ENCODE data around the gene NXPH1.

The NXPH1 gene

DNA sequence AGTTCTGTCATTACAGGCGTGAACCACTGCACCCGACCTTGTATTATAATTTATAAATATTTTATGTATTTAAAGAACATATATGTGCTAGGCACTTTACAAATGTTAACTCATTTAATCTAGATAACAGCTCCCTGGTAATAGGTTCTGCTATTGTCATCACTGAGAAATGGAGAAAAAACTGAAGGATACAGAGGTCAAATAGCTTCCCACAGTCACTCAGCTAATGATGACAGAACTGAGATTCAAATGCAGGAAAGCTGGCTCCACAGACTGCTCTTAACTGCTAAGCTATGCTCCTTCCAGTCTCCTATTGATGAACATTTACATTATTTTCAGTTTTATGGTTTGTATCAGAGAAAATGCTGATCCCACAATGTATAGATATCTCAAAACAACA, 28.9 kb downstream of the NXPH1 start:
- Histone ChIP-seq H3K27ac (no peak overlapping the region), H3K9ac (ENCODE audit: insufficient read length) (no peak overlapping the region), H3K36me3 (ENCODE audit: insufficient read depth, low read length) (no peaks in the 10 kb centered on the region), H3K4me3 (no peak overlapping the region), H3K9me3 (ENCODE audit: low read depth, low read length) (no peaks in the 10 kb centered on the region)
- DNase-seq (ENCODE audit: low read depth, low spot score), result no peak
- TF ChIP-seq POLR2AphosphoS5 (IDR thresholded peaks at IDR 0.05; ENCODE audit: borderline replicate concordance, low read depth, low read length) (no peak), EZH2 (IDR thresholded peaks at IDR 0.05) (no peak)

DNA sequence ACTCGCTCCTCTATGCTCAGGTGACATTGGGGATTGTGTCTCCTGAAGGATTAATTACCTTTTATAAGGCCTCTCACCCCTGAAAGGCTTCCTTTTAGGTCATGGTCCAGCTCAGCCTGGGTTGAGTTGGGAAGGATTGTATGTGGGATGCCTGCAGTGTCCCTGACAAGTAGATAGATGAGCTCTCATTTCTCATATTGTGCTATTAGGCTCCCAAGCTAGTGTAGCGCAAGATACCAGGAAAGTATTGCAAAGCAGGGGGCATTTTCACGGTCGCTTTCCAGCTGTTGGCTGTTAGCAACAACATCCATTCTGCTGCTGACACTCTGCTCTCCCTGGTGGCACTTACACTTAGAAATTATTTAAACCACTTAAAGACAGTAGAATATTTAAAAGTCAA, 31.9 kb downstream of the NXPH1 start:
- Histone ChIP-seq H3K27ac (no peak overlapping the region), H3K4me3 (no peak overlapping the region), H3K36me3 (ENCODE audit: insufficient read depth, low read length) (no peaks in the 10 kb centered on the region), H3K9me3 (ENCODE audit: low read depth, low read length) (no peaks in the 10 kb centered on the region), H3K9ac (ENCODE audit: insufficient read length) (no peak overlapping the region)
- TF ChIP-seq FOXP2 (optimal IDR thresholded peaks at IDR 0.05; ENCODE audit: control extremely low read depth, extremely low read length, insufficient read depth) (no peak), EZH2 (IDR thresholded peaks at IDR 0.05) (no peak), POLR2AphosphoS5 (IDR thresholded peaks at IDR 0.05; ENCODE audit: borderline replicate concordance, low read depth, low read length) (no peak)
- no peak for DNase-seq (ENCODE audit: low read depth, low spot score)

DNA sequence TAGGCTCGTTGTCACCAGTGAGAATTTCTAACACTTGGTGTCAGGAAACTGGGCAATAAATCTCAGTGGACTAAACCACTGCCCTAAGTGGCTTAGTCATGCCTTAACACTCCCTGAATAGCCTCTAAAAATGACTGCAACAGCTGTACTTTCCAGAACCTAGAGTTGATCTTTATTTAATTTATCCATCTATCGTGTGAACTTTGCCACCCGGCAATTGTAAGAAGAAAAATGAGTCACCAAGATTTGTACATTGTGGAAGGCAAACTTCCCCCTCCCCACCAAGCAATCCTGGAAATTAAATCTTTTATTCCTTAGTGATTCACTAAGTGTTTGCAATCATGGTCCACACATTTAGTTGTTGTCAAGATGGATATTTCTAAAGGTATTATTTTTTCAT, 47.1 kb downstream of the NXPH1 start:
- Histone ChIP-seq H3K36me3 (ENCODE audit: insufficient read depth, low read length) (no peaks in the 10 kb centered on the region), H3K9ac (ENCODE audit: insufficient read length) (no peak overlapping the region), H3K9me3 (ENCODE audit: low read depth, low read length) (no peaks in the 10 kb centered on the region), H3K27ac (no peak overlapping the region), H3K4me3 (no peak overlapping the region)
- no peak for DNase-seq (ENCODE audit: low read depth, low spot score)
- no peak for TF ChIP-seq POLR2AphosphoS5 (IDR thresholded peaks at IDR 0.05; ENCODE audit: borderline replicate concordance, low read depth, low read length)
- no peak for TF ChIP-seq FOXP2 (optimal IDR thresholded peaks at IDR 0.05; ENCODE audit: control extremely low read depth, extremely low read length, insufficient read depth)
- TF ChIP-seq EZH2 (IDR thresholded peaks at IDR 0.05), result no peak

GRCh38 chr7:8481096-8481495, 47.7 kb downstream of the NXPH1 start:
- TF ChIP-seq FOXP2 (optimal IDR thresholded peaks at IDR 0.05; ENCODE audit: control extremely low read depth, extremely low read length, insufficient read depth) (no peak), EZH2 (IDR thresholded peaks at IDR 0.05) (no peak), POLR2AphosphoS5 (IDR thresholded peaks at IDR 0.05; ENCODE audit: borderline replicate concordance, low read depth, low read length) (no peak)
- Histone ChIP-seq H3K27ac (no peak overlapping the region), H3K4me3 (no peak overlapping the region), H3K9ac (ENCODE audit: insufficient read length) (no peak overlapping the region), H3K9me3 (ENCODE audit: low read depth, low read length) (no peaks in the 10 kb centered on the region), H3K36me3 (ENCODE audit: insufficient read depth, low read length) (no peaks in the 10 kb centered on the region)
- no peak for DNase-seq (ENCODE audit: low read depth, low spot score)

DNA sequence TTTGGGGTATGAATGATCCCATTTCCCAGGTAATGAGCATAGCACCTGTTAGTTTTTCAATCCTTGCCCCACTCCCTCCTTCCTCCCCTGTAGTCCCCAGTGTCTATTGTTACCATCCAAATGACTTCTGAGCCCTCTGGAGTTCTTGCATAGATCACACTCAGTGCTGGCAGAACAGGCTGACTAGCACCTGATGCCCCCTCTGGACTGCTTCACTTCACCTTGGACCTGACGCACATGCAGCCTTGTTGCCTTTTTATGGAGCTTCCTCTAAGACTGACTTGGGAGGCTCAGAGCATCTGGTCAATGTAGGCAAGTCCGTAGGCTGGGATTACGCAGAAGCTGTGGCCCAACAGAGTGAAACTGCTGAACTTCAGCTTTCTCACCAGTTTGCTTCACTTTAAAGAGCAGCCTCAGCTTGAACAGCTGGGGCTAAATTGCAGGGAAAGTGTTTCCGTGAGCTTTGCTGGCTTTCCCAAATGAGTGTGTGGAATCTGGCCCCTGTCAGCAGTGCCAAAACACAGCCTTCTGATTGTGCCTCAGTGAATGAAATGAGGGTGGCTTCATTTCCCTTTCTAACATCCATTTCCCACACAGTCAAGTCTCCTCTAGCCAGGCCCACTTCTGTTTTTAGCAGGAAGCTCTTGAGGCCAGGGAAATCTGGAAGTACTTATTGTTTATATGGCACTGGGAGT, 48.5 kb downstream of the NXPH1 start:
- no peak overlapping the region for H3K9ac ChIP-seq (ENCODE audit: insufficient read length)
- no peaks in the 10 kb centered on the region for H3K9me3 ChIP-seq (ENCODE audit: low read depth, low read length)
- H3K36me3 ChIP-seq (ENCODE audit: insufficient read depth, low read length), result no peaks in the 10 kb centered on the region
- no peak for TF ChIP-seq FOXP2 (optimal IDR thresholded peaks at IDR 0.05; ENCODE audit: control extremely low read depth, extremely low read length, insufficient read depth)
- no peak for TF ChIP-seq POLR2AphosphoS5 (IDR thresholded peaks at IDR 0.05; ENCODE audit: borderline replicate concordance, low read depth, low read length)
- no peak for TF ChIP-seq EZH2 (IDR thresholded peaks at IDR 0.05)
- H3K27ac ChIP-seq, result no peak overlapping the region
- no peak for DNase-seq (ENCODE audit: low read depth, low spot score)
- H3K4me3 ChIP-seq, result no peak overlapping the region

GRCh38 chr7:8490391-8491045, 57.1 kb downstream of the NXPH1 start:
- TF ChIP-seq POLR2AphosphoS5 (IDR thresholded peaks at IDR 0.05; ENCODE audit: borderline replicate concordance, low read depth, low read length) (no peak), FOXP2 (optimal IDR thresholded peaks at IDR 0.05; ENCODE audit: control extremely low read depth, extremely low read length, insufficient read depth) (no peak), EZH2 (IDR thresholded peaks at IDR 0.05) (no peak)
- Histone ChIP-seq H3K9ac (ENCODE audit: insufficient read length) (no peak overlapping the region), H3K36me3 (ENCODE audit: insufficient read depth, low read length) (no peaks in the 10 kb centered on the region), H3K9me3 (ENCODE audit: low read depth, low read length) (no peaks in the 10 kb centered on the region), H3K4me3 (no peak overlapping the region), H3K27ac (no peak overlapping the region)
- DNase-seq (ENCODE audit: low read depth, low spot score), result no peak

DNA sequence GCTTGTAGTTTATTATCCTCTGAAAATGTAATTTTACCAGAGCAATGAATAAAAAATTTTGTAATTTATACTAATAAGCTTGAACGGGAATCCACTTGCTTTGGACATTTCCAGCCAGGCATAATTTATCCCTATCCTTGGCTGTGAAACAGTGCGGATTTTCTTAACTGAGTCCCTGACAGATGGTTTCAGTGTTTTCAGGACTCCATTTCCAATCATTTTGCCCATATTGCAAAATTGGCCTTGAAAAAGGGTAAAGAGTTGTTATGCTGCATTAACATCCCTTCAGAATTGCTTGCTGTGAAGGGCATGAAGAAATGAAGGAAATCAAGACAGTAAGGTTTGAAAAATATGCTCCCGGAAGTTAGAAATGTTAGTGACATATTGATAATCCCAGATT, 57.7 kb downstream of the NXPH1 start:
- Histone ChIP-seq H3K9me3 (ENCODE audit: low read depth, low read length) (no peaks in the 10 kb centered on the region), H3K36me3 (ENCODE audit: insufficient read depth, low read length) (no peaks in the 10 kb centered on the region), H3K27ac (no peak overlapping the region), H3K9ac (ENCODE audit: insufficient read length) (no peak overlapping the region), H3K4me3 (no peak overlapping the region)
- no peak for DNase-seq (ENCODE audit: low read depth, low spot score)
- TF ChIP-seq EZH2 (IDR thresholded peaks at IDR 0.05), result no peak
- TF ChIP-seq POLR2AphosphoS5 (IDR thresholded peaks at IDR 0.05; ENCODE audit: borderline replicate concordance, low read depth, low read length), result no peak
- no peak for TF ChIP-seq FOXP2 (optimal IDR thresholded peaks at IDR 0.05; ENCODE audit: control extremely low read depth, extremely low read length, insufficient read depth)

- Histone ChIP-seq H3K36me3 (ENCODE audit: insufficient read depth, low read length) (no peaks in the 10 kb centered on the region), H3K4me3 (no peak overlapping the region), H3K9me3 (ENCODE audit: low read depth, low read length) (no peaks in the 10 kb centered on the region), H3K27ac (no peak overlapping the region), H3K9ac (ENCODE audit: insufficient read length) (no peak overlapping the region)
- no peak for DNase-seq (ENCODE audit: low read depth, low spot score)
- TF ChIP-seq POLR2AphosphoS5 (IDR thresholded peaks at IDR 0.05; ENCODE audit: borderline replicate concordance, low read depth, low read length), result no peak
- TF ChIP-seq EZH2 (IDR thresholded peaks at IDR 0.05), result no peak
- no peak for TF ChIP-seq FOXP2 (optimal IDR thresholded peaks at IDR 0.05; ENCODE audit: control extremely low read depth, extremely low read length, insufficient read depth)
These were observed 58.4 kb downstream of the NXPH1 start for GRCh38 chr7:8491544-8492489.
